Activated CD8-positive, alpha-beta memory T cell treated with anti-CD3 and anti-CD28 coated beads, Interleukin-2, amount 10 ng/mL, durations not matched to agents 7 days and 5 days (primary cell): ENCODE measurements around the gene FNDC3B. TPM values are rescaled to one million over a fixed set of nuclear protein-coding genes. Genes with fewer than 3 reads are reported as not detected.
A peak's percentile ranks its signal among the peaks of the same experiment; 100 is the strongest.

Experiments
- ATAC-seq: fragments of 150-1000 bp; cut with Tn5 transposase; one replicate; pipeline ENCODE4 v1.10.0; 2021; ENCODE audit warnings: moderate library complexity
- CTCF ChIA-PET: fragments of 350-600 bp; sonication (Branson Sonifier 250); formaldehyde crosslinking; loops from one replicate; lab custom pipeline; 2021; ENCODE audit warnings: antibody characterized with exemption; lab: Charles Lee
- DNase-seq: peaks from one replicate; pipeline ENCODE4 v3.0.0-alpha.2; 2020
- H3K27ac Mint-ChIP-seq: one replicate; pipeline ENCODE4 v1.8.0; 2021; ENCODE audit warnings: mild to moderate bottlenecking, mixed read lengths
- H3K27me3 Mint-ChIP-seq: one replicate; pipeline ENCODE4 v1.8.0; 2021; ENCODE audit warnings: mixed read lengths
- H3K36me3 Mint-ChIP-seq: one replicate; pipeline ENCODE4 v1.8.0; 2021; ENCODE audit warnings: mild to moderate bottlenecking, mixed read lengths
- H3K4me1 Mint-ChIP-seq: one replicate; pipeline ENCODE4 v1.8.0; 2021; ENCODE audit warnings: mixed read lengths
- H3K4me3 Mint-ChIP-seq: one replicate; pipeline ENCODE4 v1.8.0; 2021; ENCODE audit warnings: mild to moderate bottlenecking, moderate library complexity, mixed read lengths
- H3K9me3 Mint-ChIP-seq: one replicate; pipeline ENCODE4 v1.8.0; 2022; ENCODE audit warnings: low read depth, mixed read lengths
- total RNA-seq, 2 experiments: library from RNA; stranded (reverse); gene quantifications; one replicate each; pipeline ENCODE4 v1.2.3, GENCODE V29; 2021

The FNDC3B gene
- total RNA-seq, 2 experiments from 2014 or later = 25.4 to 31.1 TPM

DNA sequence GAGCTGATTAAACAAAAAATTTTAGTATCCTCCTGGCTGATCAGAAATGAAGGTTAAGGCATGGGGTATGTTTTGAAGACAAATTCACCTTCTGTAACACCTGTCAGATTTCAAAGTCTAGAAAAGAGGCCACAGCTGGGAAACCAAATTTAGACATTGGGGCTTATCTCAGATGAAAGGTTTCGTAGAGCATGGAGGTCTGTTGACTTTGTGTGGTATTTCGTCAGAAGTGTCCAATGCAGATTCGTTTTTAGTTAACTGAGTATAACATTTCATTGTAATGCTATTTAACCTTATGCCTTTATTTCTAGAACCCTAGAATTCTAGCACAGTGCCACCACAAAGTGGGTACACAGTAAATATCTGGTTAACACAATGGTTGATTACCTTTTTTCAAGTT, 61.7 kb downstream of the FNDC3B start:
- H3K27ac Mint-ChIP-seq = no peak overlapping the region
- peaks cover 12% of the 10 kb centered on the region for H3K36me3 Mint-ChIP-seq
- DNase-seq (no peak), ATAC-seq (no peak)
- CTCF ChIA-PET = interaction anchor here (1.1 to 1.7 kb wide), 3 partner anchors 13 to 56 kb away, joined by 4 read pairs; no protein-coding TSS in a partner anchor
- H3K27me3 Mint-ChIP-seq = peaks cover 4% of the 10 kb centered on the region
- H3K4me1 Mint-ChIP-seq = peaks cover 59% of the 10 kb centered on the region
- no peaks in the 10 kb centered on the region for H3K9me3 Mint-ChIP-seq
- no peak overlapping the region for H3K4me3 Mint-ChIP-seq

DNA sequence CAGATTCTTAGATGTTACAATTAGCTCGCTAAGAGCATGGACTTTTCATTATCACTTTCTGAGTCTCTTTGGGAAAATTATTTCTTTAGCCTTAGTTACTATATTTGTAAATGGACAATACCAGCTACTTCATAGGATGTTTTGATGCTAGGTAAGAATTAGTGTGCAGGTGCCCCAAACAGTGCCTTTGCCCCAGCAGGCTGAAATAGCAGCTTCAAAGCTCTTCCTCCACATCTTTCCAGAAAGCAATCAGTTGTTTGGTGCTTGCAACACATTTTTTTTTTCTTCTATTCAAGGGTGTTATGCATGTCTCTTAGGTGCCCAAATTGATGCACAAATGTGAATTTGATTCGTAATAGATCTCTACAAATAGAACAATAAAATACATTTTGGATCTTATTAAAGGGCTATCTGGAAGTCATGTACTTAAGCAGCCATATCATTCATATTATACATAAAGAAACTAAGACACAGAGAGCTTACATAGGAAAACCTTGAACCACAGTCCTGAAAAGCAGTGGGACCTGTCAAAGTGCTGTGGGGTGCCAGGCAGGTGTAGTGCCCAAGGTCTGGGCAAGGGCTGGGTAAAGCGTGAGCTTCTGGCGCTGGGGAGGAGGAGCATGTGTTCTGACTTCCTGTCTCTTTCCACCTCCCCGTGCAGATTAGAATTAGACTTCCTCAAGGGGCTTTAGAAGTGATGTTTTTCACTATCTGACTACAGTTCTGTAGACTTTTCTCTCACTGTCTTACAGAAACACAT, 62.9 kb downstream of the FNDC3B start:
- H3K4me1 Mint-ChIP-seq = peaks cover 65% of the 10 kb centered on the region
- CTCF ChIA-PET = interaction anchor here (1.4 to 1.7 kb wide), 3 partner anchors 10 to 57 kb away, joined by 4 to 6 read pairs (median 4); no protein-coding TSS in a partner anchor
- H3K4me3 Mint-ChIP-seq = no peak overlapping the region
- DNase-seq (peak; percentile 61), ATAC-seq (peak; percentile 59)
- H3K9me3 Mint-ChIP-seq = no peaks in the 10 kb centered on the region
- H3K27ac Mint-ChIP-seq = peak overlapping the region; percentile 44
- peaks cover 7% of the 10 kb centered on the region for H3K27me3 Mint-ChIP-seq
- peaks cover 18% of the 10 kb centered on the region for H3K36me3 Mint-ChIP-seq

DNA sequence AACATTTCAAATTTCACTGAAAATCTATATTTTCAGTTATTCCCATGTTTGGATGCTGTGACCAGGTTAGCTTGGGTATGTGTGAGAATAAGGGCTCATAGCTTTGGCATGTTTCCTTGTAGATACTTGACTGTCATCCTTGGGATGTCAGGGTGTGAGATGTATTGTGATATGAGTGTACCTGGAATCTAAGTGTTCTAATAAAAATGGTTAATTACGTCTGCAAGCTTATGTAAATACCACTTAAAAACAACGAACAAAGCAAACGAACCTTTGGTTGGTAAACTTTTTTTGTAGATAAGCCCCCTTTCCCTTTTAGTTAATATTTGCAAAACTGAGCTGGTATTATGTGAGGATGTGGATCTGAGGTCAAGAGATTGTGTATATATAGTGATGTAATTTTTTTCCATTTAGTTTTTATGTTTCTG, 63.5 kb downstream of the FNDC3B start:
- no peaks in the 10 kb centered on the region for H3K9me3 Mint-ChIP-seq
- DNase-seq (no peak), ATAC-seq (no peak)
- no peak overlapping the region for H3K4me3 Mint-ChIP-seq
- H3K27me3 Mint-ChIP-seq = peaks cover 7% of the 10 kb centered on the region
- peak overlapping the region; percentile 44 for H3K27ac Mint-ChIP-seq
- CTCF ChIA-PET = interaction anchor here (1.4 to 2.1 kb wide), 3 partner anchors 8 to 58 kb away, joined by 4 to 6 read pairs (median 5); no protein-coding TSS in a partner anchor
- peaks cover 70% of the 10 kb centered on the region for H3K4me1 Mint-ChIP-seq
- peaks cover 20% of the 10 kb centered on the region for H3K36me3 Mint-ChIP-seq

DNA sequence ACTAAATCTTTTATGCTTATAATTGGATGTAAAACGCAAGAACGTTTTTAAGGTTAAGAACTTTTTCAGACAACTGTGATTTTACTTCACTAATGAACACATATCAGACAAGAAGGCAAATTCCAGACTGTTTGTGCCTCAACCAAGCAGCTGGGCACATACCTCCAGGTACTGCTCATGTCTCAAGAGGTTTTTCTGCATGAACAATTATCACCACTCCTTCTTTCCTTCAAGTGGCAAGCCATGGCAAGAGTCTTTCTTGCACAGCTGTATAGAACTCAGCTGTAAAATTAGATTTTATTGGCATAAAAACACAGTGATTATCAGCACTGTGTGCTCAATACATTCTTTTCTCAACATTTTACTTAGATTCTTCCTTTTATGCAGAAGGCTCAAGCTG, 64.3 kb downstream of the FNDC3B start:
- Mint-ChIP-seq H3K27ac (no peak overlapping the region), H3K4me3 (no peak overlapping the region), H3K27me3 (peaks cover 7% of the 10 kb centered on the region), H3K9me3 (no peaks in the 10 kb centered on the region), H3K4me1 (peaks cover 75% of the 10 kb centered on the region), H3K36me3 (peaks cover 21% of the 10 kb centered on the region)
- CTCF ChIA-PET = interaction anchor here (1.4 to 2.1 kb wide), 2 partner anchors 9 to 15 kb away, joined by 5 read pairs; no protein-coding TSS in a partner anchor
- no peak for ATAC-seq
- DNase-seq = no peak

DNA sequence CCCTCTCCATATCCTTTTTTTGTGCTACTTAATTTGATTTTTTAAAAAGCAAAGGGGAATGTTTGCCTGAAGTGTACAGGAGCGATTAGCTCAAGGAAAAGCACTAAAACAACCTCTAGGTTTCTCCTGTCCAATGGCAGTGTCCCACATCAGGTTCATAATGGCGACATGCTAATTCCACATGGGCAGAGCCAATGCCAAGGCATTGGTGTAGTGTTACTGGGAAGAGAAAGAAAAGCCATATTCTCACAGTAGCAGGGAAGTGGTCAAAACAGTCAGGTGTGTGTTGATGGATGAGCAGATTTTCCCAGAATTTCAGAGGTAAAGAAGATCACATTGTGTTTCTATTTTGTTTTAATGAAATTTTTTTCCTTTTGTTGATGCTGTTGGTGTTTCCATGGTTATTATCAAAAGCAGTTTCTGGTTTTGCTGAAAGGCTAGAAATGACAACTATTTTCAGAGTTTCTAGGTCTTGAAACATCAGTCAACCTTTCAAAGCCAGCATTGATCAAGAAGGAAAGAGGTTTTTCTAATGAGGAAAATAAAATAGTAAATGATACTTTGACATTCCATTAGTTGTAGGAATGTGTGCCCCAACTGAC, 65.2 kb downstream of the FNDC3B start:
- DNase-seq (no peak), ATAC-seq (no peak)
- Mint-ChIP-seq H3K4me3 (no peak overlapping the region), H3K9me3 (no peaks in the 10 kb centered on the region), H3K27me3 (peaks cover 7% of the 10 kb centered on the region), H3K27ac (no peak overlapping the region), H3K4me1 (peaks cover 74% of the 10 kb centered on the region), H3K36me3 (peaks cover 20% of the 10 kb centered on the region)
- CTCF ChIA-PET = interaction anchor here (1.2 to 2.7 kb wide), 4 partner anchors 10 to 34 kb away, joined by 3 to 11 read pairs (median 5); no protein-coding TSS in a partner anchor

DNA sequence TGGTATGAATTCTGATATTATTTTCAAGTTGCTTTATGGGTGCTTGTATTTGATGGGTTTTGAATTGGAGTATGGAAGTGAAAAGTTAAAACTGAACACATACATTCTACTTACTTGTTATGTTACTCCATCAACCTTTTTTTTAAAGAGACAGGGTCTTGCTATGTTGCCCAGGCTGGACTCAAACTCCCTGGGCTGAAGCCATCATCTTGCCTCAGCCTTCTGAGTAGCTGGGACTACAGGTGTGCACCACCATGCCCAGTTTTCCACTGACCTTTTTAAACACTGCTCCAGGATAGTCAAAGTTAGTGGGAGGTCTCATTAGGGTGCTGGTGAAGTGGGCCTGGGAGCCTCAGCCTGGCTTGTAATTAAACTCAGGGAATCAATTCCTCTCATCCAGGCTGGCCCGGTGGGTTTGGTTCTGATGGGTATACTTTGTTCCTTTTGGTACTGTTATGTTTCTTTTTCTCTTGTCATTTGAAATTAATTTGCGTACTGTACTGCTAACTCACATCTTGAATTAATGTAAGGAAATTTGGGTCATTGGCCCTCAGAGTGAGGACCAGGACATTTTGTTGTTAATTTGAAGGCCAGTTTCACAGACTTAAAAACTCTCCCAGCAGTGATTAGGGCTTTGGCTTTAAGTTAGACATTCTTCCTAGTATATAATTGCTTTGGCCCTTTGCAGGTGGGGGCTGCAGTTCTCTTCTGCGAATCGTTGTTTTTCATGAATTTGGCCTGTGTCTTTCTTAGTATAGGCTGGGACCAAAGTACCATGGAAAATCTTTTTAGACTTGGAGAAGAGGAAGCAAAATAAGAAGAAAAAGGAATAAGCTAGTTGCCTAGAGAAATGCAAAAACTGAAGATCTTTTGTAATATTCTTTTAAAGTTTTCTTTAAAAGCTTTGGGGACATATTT, 66.9 kb downstream of the FNDC3B start:
- Mint-ChIP-seq H3K9me3 (no peaks in the 10 kb centered on the region), H3K27me3 (peaks cover 7% of the 10 kb centered on the region), H3K4me1 (peaks cover 72% of the 10 kb centered on the region), H3K27ac (peak overlapping the region; percentile 90), H3K36me3 (peaks cover 21% of the 10 kb centered on the region), H3K4me3 (peak overlapping the region; percentile 67)
- CTCF ChIA-PET = interaction anchor here (0.7 to 2.7 kb wide), 12 partner anchors 11 to 226 kb away, joined by 3 to 14 read pairs (median 4); no protein-coding TSS in a partner anchor
- no peak for DNase-seq
- ATAC-seq = no peak

DNA sequence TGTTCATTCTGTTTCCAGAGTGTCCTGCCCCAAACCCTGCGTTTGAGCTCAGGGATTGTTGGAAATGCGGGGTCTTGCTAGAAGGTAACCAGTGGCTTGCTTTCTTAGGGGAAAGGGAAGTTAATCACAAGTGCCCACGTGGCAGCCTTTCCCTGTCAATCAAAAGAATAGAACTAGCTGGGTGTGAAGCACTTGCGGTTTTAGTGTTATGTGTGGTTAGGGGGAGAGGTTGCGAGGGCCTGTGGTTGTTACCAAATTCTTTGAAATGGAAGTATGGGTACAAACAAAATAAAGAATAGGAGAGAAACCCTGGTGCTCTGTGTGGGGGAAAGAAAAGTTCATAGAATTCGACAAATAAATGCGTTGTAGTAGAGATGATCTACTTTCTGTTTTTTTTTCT, 67.6 kb downstream of the FNDC3B start:
- Mint-ChIP-seq H3K9me3 (no peaks in the 10 kb centered on the region), H3K4me3 (peak overlapping the region; percentile 67), H3K4me1 (peaks cover 68% of the 10 kb centered on the region), H3K36me3 (peaks cover 21% of the 10 kb centered on the region), H3K27ac (peak overlapping the region; percentile 90), H3K27me3 (peaks cover 7% of the 10 kb centered on the region)
- ATAC-seq (peak; percentile 61), DNase-seq (peak; percentile 88)
- CTCF ChIA-PET = interaction anchor here (1.0 to 2.7 kb wide), 10 partner anchors 12 to 225 kb away, joined by 3 to 14 read pairs (median 4); no protein-coding TSS in a partner anchor

DNA sequence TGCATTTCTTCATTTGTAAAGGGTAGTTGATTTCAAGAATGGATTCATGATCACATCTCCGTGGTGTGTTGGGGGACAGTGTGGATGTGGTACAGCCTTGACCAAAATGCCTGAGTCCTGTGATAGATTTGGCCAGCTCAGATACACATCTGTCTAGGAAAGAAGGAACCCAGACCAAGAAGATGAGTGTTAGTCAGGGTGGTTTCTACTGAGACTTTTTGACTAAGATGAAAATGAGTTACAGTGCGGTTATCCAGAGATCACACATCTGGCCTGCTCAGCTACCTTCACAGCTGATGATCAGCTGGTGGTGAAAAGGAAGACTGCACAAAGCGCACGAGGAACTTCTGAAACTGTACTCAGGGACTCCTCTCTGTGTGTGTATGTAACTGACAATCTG, 68.0 kb downstream of the FNDC3B start:
- Mint-ChIP-seq H3K27ac (peak overlapping the region; percentile 90), H3K9me3 (no peaks in the 10 kb centered on the region), H3K27me3 (peaks cover 7% of the 10 kb centered on the region), H3K4me1 (peaks cover 63% of the 10 kb centered on the region), H3K36me3 (peaks cover 24% of the 10 kb centered on the region), H3K4me3 (peak overlapping the region; percentile 67)
- DNase-seq (peak; percentile 87), ATAC-seq (peak; percentile 86)
- CTCF ChIA-PET = interaction anchor here (1.0 to 2.7 kb wide), 10 partner anchors 12 to 225 kb away, joined by 4 to 14 read pairs (median 5); no protein-coding TSS in a partner anchor

DNA sequence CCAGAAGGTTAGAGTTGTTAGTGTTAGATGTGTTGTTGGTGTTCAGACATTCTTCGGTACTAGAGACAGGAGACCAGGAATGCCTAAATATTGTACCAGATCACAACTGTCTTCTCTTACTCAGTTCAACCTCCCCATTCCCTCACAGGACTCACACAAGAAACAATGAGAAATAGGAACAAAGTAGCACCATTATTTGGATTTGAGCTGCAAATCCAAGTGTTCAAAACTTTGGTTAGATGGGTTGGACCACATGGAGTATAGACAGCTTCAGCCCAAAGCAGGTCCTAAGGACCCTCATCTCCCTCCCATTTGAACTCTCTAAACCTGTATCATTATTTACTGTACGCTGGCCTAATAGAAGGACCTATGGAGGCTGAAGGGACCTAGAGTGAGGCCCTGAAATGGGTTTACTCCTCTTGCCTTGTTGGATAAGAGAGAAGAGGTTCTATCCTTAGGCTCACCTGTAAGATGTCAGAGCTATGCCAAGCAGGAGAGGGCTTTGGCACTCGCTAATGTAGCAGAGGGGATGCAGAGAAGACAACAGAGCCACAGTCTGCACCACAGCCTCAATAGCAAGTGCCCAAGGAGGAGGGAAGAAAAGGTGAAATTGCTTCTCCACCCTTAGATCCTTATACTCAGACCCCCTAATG, 70.9 kb downstream of the FNDC3B start:
- H3K27me3 Mint-ChIP-seq = peaks cover 3% of the 10 kb centered on the region
- H3K36me3 Mint-ChIP-seq = peaks cover 33% of the 10 kb centered on the region
- peaks cover 49% of the 10 kb centered on the region for H3K4me1 Mint-ChIP-seq
- no peak for DNase-seq
- CTCF ChIA-PET = interaction anchor here (1.4 kb wide), 1 partner anchor 75 kb away, joined by 3 read pairs; no protein-coding TSS in a partner anchor
- no peaks in the 10 kb centered on the region for H3K9me3 Mint-ChIP-seq
- H3K4me3 Mint-ChIP-seq = no peak overlapping the region
- no peak for ATAC-seq
- H3K27ac Mint-ChIP-seq = no peak overlapping the region

DNA sequence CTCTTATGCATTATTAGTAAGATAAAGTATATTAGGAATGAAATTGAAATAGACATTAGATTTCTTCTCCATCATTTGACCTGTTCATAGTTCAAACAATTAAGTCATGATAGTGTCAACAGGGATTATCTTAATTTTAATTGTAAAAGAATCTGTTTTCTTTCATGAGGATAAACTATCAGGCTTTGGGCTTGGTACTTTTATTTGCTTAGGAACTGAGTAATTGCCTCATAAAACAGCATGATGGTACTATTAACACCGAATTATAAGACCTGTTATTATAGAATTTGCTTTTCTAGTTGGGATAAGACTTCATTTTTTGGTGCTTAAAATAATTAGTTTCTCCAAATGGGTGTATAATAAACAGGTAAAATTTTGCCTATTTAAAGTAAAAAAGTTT, 71.8 kb downstream of the FNDC3B start:
- no peak for DNase-seq
- H3K27me3 Mint-ChIP-seq = peaks cover 3% of the 10 kb centered on the region
- no peak overlapping the region for H3K4me3 Mint-ChIP-seq
- ATAC-seq = no peak
- H3K4me1 Mint-ChIP-seq = peaks cover 42% of the 10 kb centered on the region
- H3K36me3 Mint-ChIP-seq = peaks cover 30% of the 10 kb centered on the region
- H3K9me3 Mint-ChIP-seq = no peaks in the 10 kb centered on the region
- no peak overlapping the region for H3K27ac Mint-ChIP-seq
- CTCF ChIA-PET = interaction anchor here (1.4 kb wide), 1 partner anchor 75 kb away, joined by 3 read pairs; no protein-coding TSS in a partner anchor

DNA sequence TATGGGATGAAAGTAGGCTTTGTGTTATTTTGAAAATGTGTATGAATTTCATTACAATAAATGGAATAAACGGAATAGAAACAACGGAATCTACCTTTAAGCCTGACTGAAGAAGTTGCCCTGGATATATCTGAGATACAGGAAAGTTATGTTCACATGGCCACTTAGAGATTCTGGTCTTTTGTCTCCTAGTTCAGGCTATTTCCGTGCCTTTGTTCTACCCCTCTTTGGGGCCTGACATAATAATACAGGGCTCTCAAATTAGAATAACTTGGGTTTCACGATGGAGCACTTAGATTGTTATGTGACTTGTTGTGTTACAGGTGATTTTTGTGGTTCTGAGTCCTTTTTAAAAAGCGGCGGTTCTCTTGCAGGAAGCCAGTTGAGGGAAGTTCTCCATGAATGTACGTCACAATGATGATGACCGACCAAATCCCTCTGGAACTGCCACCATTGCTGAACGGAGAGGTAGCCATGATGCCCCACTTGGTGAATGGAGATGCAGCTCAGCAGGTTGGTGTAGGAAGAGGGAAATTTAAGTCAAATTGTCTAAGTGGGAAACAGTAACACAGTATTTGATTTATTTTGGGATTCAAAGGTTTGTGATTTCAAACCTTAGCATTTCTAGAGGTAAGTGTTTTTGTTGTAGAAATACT, 72.8 kb downstream of the FNDC3B start:
- H3K27ac Mint-ChIP-seq = no peak overlapping the region

DNA sequence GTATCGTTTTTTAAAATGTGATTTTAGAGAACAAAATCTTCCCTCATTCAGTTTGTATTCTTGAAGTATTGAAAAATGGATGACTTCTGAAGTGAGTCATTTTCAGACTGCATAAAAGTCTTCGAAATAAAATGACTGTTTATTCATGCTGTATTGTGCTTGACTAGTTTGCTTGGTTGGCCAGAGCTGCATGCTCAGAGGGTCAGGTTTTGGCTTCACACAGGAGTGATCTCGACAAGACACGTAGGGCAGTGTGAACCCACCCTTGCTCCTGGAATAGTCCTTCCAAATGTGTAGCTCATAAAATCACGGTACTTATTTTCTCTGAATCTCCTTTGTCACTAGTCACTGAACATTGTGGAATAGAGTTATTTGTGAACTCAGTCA, 73.3 kb downstream of the FNDC3B start:
- Mint-ChIP-seq H3K4me1 (peaks cover 26% of the 10 kb centered on the region), H3K27ac (no peak overlapping the region), H3K9me3 (no peaks in the 10 kb centered on the region), H3K27me3 (no peaks in the 10 kb centered on the region), H3K36me3 (peaks cover 24% of the 10 kb centered on the region), H3K4me3 (no peak overlapping the region)
- DNase-seq = no peak
- ATAC-seq = no peak
- CTCF ChIA-PET = no interaction called here

More for the DNA sequence above, 72.8 kb downstream of the FNDC3B start:
- Mint-ChIP-seq H3K27me3 (no peaks in the 10 kb centered on the region), H3K9me3 (no peaks in the 10 kb centered on the region), H3K36me3 (peaks cover 26% of the 10 kb centered on the region), H3K4me1 (peaks cover 31% of the 10 kb centered on the region), H3K4me3 (no peak overlapping the region)
- CTCF ChIA-PET = no interaction called here
- DNase-seq (no peak), ATAC-seq (no peak)
